Colonic mucosa (tissue), 4 donors: ENCODE measurements around the gene PHKB. TPM values are rescaled to one million over a fixed set of nuclear protein-coding genes. Genes with fewer than 3 reads are reported as not detected.
A peak's percentile ranks its signal among the peaks of the same experiment; 100 is the strongest.
"Not testable (repeated sequence)": the region's sequence is repeated elsewhere in the genome, so short reads cannot be mapped to it uniquely, and the experiment has no call there.

Source experiments
- DNase-seq: peaks from one replicate; pipeline ENCODE4 v3.0.0-alpha.2; 2020
- H3K27ac ChIP-seq: fragments of 200-600 bp; one replicate; pipeline ENCODE4 v1.8.0; 2021
- H3K27me3 ChIP-seq: fragments of 200-600 bp; one replicate; pipeline ENCODE4 v1.8.0; 2021
- H3K36me3 ChIP-seq: fragments of 200-600 bp; one replicate; pipeline ENCODE4 v1.8.0; 2021
- H3K4me1 ChIP-seq: fragments of 200-600 bp; one replicate; pipeline ENCODE4 v1.8.0; 2021; ENCODE audit warnings: mild to moderate bottlenecking
- H3K4me3 ChIP-seq: fragments of 200-600 bp; one replicate; pipeline ENCODE4 v1.8.0; 2021
- H3K9ac ChIP-seq, 2 donors: one replicate each; pipeline ENCODE4 v1.7.0; 2013; ENCODE audit warnings: control low read depth in 2 of 2, low read depth in 2 of 2, low read length in 2 of 2
- H3K9me3 ChIP-seq: fragments of 200-600 bp; one replicate; pipeline ENCODE4 v1.8.0; 2021
- intact Hi-C: fragments of 100-400 bp; cut with DNase I; formaldehyde crosslinking; loops from one replicate; pipeline ENCODE4 v1.14.1; 2022
- total RNA-seq, 2 donors: library from RNA; stranded (reverse); fragmentation: NEBNext Ultra II Directional in 1 of 2; extraction: Animal tissue kit (Norgen Biotek cat#: 25700) in 1 of 2; gene quantifications; one replicate each; pipeline ENCODE4 v1.2.1, GENCODE V29; 2021
- TF ChIP-seq, protein P1 (sequence below): fragments of 200-600 bp; IDR thresholded peaks from one replicate; pipeline ENCODE4 v1.8.0; 2022; ENCODE audit warnings: antibody characterized with exemption, mild to moderate bottlenecking
- donor health status: healthy.
- donor health status: DM: no; HTN: no; CAD: no.
- donor health status: DM: no; HTN: no; CAD: no.

PHKB gene
- total RNA-seq, 2 donors from 2014 or later, result 74.9 to 80.6 TPM

DNA sequence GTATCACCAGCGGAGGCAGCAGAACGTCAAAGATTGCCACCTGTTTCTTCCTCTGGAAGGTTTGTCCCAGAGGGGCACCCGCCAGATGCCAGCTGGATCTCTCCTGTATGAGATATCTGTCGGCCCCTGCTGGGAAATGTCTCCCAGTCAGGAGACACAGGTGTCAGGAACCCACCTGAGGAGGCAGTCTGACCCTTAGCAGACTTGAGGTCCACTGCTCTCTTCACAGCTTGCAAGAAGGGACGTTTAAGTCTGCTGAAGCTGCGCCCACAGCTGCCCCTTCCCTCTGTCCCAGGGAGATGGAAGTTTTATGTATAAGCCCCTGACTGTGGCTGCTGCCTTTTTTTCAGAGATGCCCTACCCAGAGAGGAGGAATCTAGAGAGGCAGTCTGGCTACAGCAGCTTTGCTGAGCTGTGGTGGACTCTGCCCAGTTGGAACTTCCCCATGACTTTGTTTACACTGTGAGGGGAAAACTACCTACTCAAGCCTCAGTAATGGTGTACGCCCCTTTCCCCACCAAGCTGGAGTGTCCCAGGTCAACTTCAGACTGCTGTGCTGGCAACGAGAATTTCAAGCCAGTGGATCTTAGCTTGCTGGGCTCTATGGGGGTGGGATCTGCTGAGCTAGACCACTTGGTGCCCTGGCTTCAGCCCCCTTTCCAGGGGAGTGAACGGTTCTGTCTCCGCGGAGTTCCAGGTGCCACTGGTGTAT, 92.9 kb downstream of the PHKB start:
- TF ChIP-seq, protein P1, sequence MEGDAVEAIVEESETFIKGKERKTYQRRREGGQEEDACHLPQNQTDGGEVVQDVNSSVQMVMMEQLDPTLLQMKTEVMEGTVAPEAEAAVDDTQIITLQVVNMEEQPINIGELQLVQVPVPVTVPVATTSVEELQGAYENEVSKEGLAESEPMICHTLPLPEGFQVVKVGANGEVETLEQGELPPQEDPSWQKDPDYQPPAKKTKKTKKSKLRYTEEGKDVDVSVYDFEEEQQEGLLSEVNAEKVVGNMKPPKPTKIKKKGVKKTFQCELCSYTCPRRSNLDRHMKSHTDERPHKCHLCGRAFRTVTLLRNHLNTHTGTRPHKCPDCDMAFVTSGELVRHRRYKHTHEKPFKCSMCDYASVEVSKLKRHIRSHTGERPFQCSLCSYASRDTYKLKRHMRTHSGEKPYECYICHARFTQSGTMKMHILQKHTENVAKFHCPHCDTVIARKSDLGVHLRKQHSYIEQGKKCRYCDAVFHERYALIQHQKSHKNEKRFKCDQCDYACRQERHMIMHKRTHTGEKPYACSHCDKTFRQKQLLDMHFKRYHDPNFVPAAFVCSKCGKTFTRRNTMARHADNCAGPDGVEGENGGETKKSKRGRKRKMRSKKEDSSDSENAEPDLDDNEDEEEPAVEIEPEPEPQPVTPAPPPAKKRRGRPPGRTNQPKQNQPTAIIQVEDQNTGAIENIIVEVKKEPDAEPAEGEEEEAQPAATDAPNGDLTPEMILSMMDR, result no peak
- Histone ChIP-seq H3K9ac (no peak overlapping the region), H3K27ac (no peak overlapping the region), H3K27me3 (no peaks in the 10 kb centered on the region), H3K4me1 (no peaks in the 10 kb centered on the region), H3K36me3 (no peaks in the 10 kb centered on the region), H3K4me3 (no peak overlapping the region), H3K9me3 (no peaks in the 10 kb centered on the region)
- intact Hi-C loops, result no loop called here
- DNase-seq, result no peak

DNA sequence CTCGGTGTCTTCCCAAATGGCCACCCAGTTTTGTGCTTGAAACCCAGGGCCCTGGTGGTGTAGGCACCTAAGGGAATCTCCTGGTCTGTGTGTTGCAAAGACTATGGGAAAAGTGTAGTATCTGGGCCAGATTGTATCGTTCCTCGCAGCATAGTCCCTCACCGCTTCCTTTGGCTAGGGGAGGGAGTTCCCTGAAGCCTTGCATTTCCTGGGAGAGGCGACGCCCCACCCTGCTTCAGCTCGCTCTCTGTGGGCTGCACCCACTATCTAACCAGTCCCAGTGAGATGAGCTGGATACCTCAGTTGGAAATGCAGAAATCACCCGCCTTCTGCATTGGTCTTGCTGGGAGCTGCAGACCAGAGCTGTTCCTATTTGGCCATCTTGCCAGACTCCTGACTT, 93.5 kb downstream of the PHKB start:
- intact Hi-C loops, H3K9ac ChIP-seq, H3K9me3 ChIP-seq, H3K4me3 ChIP-seq, H3K27ac ChIP-seq, DNase-seq, H3K27me3 ChIP-seq, H3K4me1 ChIP-seq, H3K36me3 ChIP-seq: not testable (repeated sequence)

DNA sequence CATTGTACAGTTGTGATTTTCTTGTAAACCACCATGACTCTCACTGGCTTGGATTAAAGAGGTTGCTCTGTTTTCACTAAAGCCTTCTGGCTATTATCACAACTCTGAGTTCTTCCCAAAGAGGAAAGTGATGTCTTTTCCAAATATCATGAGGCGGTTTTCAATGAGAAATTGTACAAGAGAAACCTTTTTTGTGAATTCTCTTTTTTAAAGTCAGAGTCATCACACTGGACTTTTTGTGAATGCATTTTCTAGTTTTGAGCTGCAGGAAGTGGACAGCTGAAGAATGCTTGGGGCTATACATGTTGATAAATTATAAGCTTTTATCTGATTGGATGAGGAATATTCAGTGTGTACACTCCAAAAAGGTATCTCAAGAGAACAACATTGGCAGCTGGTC, 100.2 kb downstream of the PHKB start:
- no peaks in the 10 kb centered on the region for H3K9me3 ChIP-seq
- intact Hi-C loops, result no loop called here

DNA sequence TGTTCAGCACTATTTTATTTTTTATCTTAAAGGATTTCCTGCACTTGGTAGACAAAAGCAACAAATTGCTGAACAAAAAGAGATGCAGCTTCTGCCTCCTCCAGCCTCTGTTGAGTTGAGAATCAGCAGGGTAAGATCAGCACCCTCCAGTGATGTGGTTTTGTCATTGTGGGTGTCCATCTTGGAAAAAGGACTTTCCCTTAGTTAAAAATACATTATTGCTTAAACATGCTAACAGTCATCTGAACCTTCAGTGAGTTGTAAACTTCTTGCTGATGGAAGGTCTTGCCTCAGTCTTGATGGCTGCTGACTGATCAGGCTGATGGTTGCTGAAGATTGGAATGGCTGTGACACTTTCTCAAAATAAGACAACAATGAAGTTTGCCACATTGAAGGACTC, 101.2 kb downstream of the PHKB start:
- no peaks in the 10 kb centered on the region for H3K36me3 ChIP-seq
- TF ChIP-seq, protein P1, result no peak
- H3K9me3 ChIP-seq, result no peaks in the 10 kb centered on the region
- intact Hi-C loops, result no loop called here
- H3K9ac ChIP-seq, result no peak overlapping the region
- DNase-seq, result no peak
- H3K27me3 ChIP-seq, result no peaks in the 10 kb centered on the region
- H3K4me3 ChIP-seq, result no peak overlapping the region
- H3K27ac ChIP-seq, result no peak overlapping the region
- H3K4me1 ChIP-seq, result no peaks in the 10 kb centered on the region

More for the DNA sequence above, 100.2 kb downstream of the PHKB start:
- H3K27ac ChIP-seq, result no peak overlapping the region
- DNase-seq, result no peak
- no peaks in the 10 kb centered on the region for H3K27me3 ChIP-seq
- no peak overlapping the region for H3K4me3 ChIP-seq
- no peak overlapping the region for H3K9ac ChIP-seq
- H3K36me3 ChIP-seq, result no peaks in the 10 kb centered on the region
- no peaks in the 10 kb centered on the region for H3K4me1 ChIP-seq
- TF ChIP-seq, protein P1, result no peak

DNA sequence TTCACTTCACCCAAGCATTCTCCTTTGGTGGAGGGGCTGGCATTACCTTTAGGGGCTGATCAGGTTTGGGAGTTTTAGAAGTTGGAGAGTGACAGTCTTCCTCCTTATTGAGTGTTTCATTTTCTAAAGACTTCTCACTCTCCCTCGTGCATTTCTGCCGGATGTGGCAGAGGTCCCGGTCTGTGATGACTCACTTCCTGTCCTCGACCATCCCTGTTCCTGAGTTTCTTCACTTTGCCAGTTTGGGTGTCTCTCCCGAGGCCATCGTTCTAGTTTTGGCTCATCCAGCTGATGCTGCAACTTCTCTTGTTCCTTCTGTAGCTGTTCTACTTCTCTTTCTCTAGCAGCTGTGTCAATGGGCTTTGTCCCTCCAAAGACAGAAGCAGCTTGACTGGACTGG, 104.3 kb downstream of the PHKB start:
- Histone ChIP-seq H3K9ac (no peak overlapping the region), H3K4me1 (no peaks in the 10 kb centered on the region), H3K27me3 (no peaks in the 10 kb centered on the region), H3K27ac (no peak overlapping the region), H3K4me3 (no peak overlapping the region), H3K9me3 (no peaks in the 10 kb centered on the region), H3K36me3 (no peaks in the 10 kb centered on the region)
- TF ChIP-seq, protein P1, result no peak
- intact Hi-C loops, result no loop called here
- peak; percentile 25 for DNase-seq

DNA sequence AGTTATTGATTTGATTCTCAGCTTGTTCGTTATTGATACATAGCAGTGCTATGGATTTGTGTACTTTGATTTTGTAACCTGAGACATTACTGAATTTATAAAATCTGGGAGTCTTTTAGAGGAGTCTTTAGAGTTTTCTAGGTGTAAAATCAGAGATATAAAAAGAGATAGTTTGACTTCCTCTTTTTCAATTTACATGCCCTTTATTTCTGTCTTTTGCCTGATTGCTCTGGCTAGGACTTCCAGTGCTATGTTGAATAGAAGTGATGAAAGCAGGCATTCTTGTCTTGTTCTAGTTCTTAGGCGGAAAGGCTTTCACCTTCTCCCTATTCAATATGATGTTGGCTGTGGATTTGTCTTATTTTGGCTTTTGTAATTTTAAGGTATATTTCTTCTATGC, 106.2 kb downstream of the PHKB start:
- DNase-seq, result no peak
- Histone ChIP-seq H3K27me3 (no peaks in the 10 kb centered on the region), H3K27ac (no peak overlapping the region), H3K4me1 (no peaks in the 10 kb centered on the region), H3K9ac (no peak overlapping the region), H3K36me3 (no peaks in the 10 kb centered on the region), H3K4me3 (no peak overlapping the region), H3K9me3 (no peaks in the 10 kb centered on the region)
- intact Hi-C loops, result no loop called here
- TF ChIP-seq, protein P1, result no peak
